K562 (cell line): ENCODE measurements around the gene AKAP12. TPM values are rescaled to one million over a fixed set of nuclear protein-coding genes. Genes with fewer than 3 reads are reported as not detected.
A peak's percentile ranks its signal among the peaks of the same experiment; 100 is the strongest.

Experiments
- ATF7 ChIP-seq: fragments of 450-650 bp; IDR thresholded peaks from 2 replicates; pipeline ENCODE4 v1.7.1; 2014; ENCODE audit warnings: mild to moderate bottlenecking, moderate library complexity
- BCOR ChIP-seq: fragments of 450-650 bp; IDR thresholded peaks from 2 replicates; pipeline ENCODE4 v1.6.1; 2016
- BDP1 ChIP-seq: IDR thresholded peaks from 3 replicates; pipeline ENCODE4 v1.6.1; 2011; ENCODE audit not compliant: insufficient read length, insufficient read depth
- CBX1 ChIP-seq: sonication (generic); IDR thresholded peaks from 2 replicates; pipeline ENCODE4 v1.6.1; 2016; ENCODE audit warnings: antibody characterized with exemption, low read depth, mild to moderate bottlenecking
- CBX8 ChIP-seq: fragments of 200-600 bp; sonication (generic); IDR thresholded peaks from 2 replicates; pipeline ENCODE4 v1.6.1; 2012; ENCODE audit warnings: borderline replicate concordance, mixed run types, low read depth, mild to moderate bottlenecking, moderate library complexity, mixed read lengths, low read length, control low read depth, inconsistent platforms; ENCODE audit not compliant: poor library complexity, severe bottlenecking; ENCODE audit errors: extremely low read depth
- CEBPG ChIP-seq, 3 experiments: fragments of 200-800 bp in 1 of 3; sonication (Bioruptor generic) in 1 of 3; sonication (generic) in 1 of 3; formaldehyde crosslinking in 1 of 3; IDR thresholded peaks in 2 of 3; conservative IDR thresholded peaks in 1 of 3; 2 replicates each; pipeline versions ENCODE4 v1.6.1 to v1.8.0; 2016 to 2022; ENCODE audit warnings: missing compliant biosample characterization in 2 of 3, missing genetic modification characterization in 2 of 3, mild to moderate bottlenecking in 1 of 3, missing genetic modification reagents in 1 of 3
- ETS1 ChIP-seq: conservative IDR thresholded peaks from 2 replicates; pipeline ENCODE4 v1.6.1; 2011; ENCODE audit warnings: low read depth, mild to moderate bottlenecking, low read length; ENCODE audit not compliant: control insufficient read depth
- ETS2 ChIP-seq: IDR thresholded peaks from 2 replicates; pipeline ENCODE4 v1.6.1; 2016; ENCODE audit warnings: borderline replicate concordance, missing genetic modification characterization, mild to moderate bottlenecking, moderate library complexity, missing compliant biosample characterization; ENCODE audit not compliant: poor library complexity, severe bottlenecking
- KDM4B ChIP-seq, 2 experiments: fragments of 450-650 bp in 1 of 2; sonication (generic) in 1 of 2; IDR thresholded peaks; 2 replicates each; pipeline ENCODE4 v1.6.1; 2016 to 2017; ENCODE audit warnings: borderline replicate concordance in 2 of 2, antibody characterized with exemption in 1 of 2, low read depth in 1 of 2, mild to moderate bottlenecking in 1 of 2
- MAFK ChIP-seq: IDR thresholded peaks from 2 replicates; pipeline ENCODE4 v1.6.1; 2011; ENCODE audit warnings: low read length, improper control_type of control experiment
- NR4A1 ChIP-seq, 2 experiments: fragments of 250-450 bp in 1 of 2; fragments of 450-650 bp in 1 of 2; sonication (Bioruptor Pico) in 1 of 2; IDR thresholded peaks; 2 replicates each; pipeline versions ENCODE4 v1.4.0 to v1.6.1; 2016 to 2020; ENCODE audit warnings: mild to moderate bottlenecking in 2 of 2, missing compliant biosample characterization in 1 of 2, missing genetic modification characterization in 1 of 2, moderate library complexity in 1 of 2
- POLR2B ChIP-seq: fragments of 450-650 bp; IDR thresholded peaks from 2 replicates; pipeline ENCODE4 v1.6.1; 2018; ENCODE audit warnings: low read depth; ENCODE audit not compliant: partially characterized antibody
- PYGO2 ChIP-seq: fragments of 450-650 bp; IDR thresholded peaks from 2 replicates; pipeline ENCODE4 v1.6.1; 2016; ENCODE audit warnings: mild to moderate bottlenecking, missing genetic modification characterization, moderate library complexity, missing compliant biosample characterization
- SMAD2 ChIP-seq: fragments of 150-350 bp; IDR thresholded peaks from 2 replicates; pipeline ENCODE4 v1.6.1; 2014; ENCODE audit warnings: low read depth, mild to moderate bottlenecking, low read length
- SP2 ChIP-seq: IDR thresholded peaks from 2 replicates; pipeline ENCODE4 v1.6.1; 2011; ENCODE audit warnings: mild to moderate bottlenecking, low read depth, low read length, moderate library complexity; ENCODE audit not compliant: poor library complexity, severe bottlenecking; ENCODE audit errors: extremely low read depth
- WHSC1 ChIP-seq: IDR thresholded peaks from one replicate; pipeline ENCODE4 v1.6.1; 2012; ENCODE audit warnings: low read length, control low read depth, inconsistent platforms
- ZC3H11A ChIP-seq: IDR thresholded peaks from 2 replicates; pipeline ENCODE4 v1.6.1; 2012; ENCODE audit warnings: low read depth, low read length, improper control_type of control experiment
- ZMIZ1 ChIP-seq, 2 experiments: fragments of 150-350 bp in 1 of 2; IDR thresholded peaks; 2 replicates each; pipeline ENCODE4 v1.6.1; 2012 to 2016; ENCODE audit warnings: low read depth in 2 of 2, low read length in 2 of 2, mild to moderate bottlenecking in 1 of 2, moderate library complexity in 1 of 2
- ZNF436 ChIP-seq: fragments of 250-450, 450-650 bp; sonication (Bioruptor Pico); formaldehyde crosslinking; IDR thresholded peaks from 2 replicates; pipeline ENCODE4 v1.7.0; 2020; ENCODE audit warnings: mild to moderate bottlenecking
- ZNF583 ChIP-seq: fragments of 250-450 bp; sonication (Bioruptor Pico); IDR thresholded peaks from 2 replicates; pipeline ENCODE4 v1.4.0; 2020
- ZNF589 ChIP-seq: fragments of 200-800 bp; sonication (Bioruptor generic); IDR thresholded peaks from 2 replicates; pipeline ENCODE4 v1.6.1; 2016; ENCODE audit warnings: low read depth, missing genetic modification characterization, missing compliant biosample characterization
- ZZZ3 ChIP-seq: fragments of 450-650 bp; IDR thresholded peaks from 2 replicates; pipeline ENCODE4 v1.6.1; 2016; ENCODE audit warnings: antibody characterized with exemption, mild to moderate bottlenecking, moderate library complexity
- polyA plus RNA-seq, 8 experiments: library from polyadenylated mRNA; depleted of rRNA in 4 of 8; stranded (reverse) in 5 of 8; unstranded in 3 of 8; fragments of >200 nt; fragmentation: Nextera tagmentation in 2 of 8; fragmentation: Illumina TruSeq in 1 of 8; extraction: Ambion mirVana in 2 of 8; extraction: Trizol in 1 of 8; gene quantifications; 2 replicates each; pipeline versions ENCODE4 v1.2.1 to v1.2.3, GENCODE V29; 2011 to 2014; ENCODE audit warnings: inconsistent platforms in 1 of 8, missing spikeins in 1 of 8
- total RNA-seq, 7 experiments: library from RNA; depleted of rRNA in 6 of 7; stranded (reverse); fragments of >200 nt in 6 of 7; fragmentation: Illumina TruSeq in 2 of 7; extraction: Trizol in 2 of 7; gene quantifications; 2 replicates each; pipeline versions ENCODE4 v1.2.1 to v1.2.3, GENCODE V29; 2011 to 2021; ENCODE audit warnings: low replicate concordance in 1 of 7

Gene AKAP12
- total and polyA plus RNA-seq, 9 of the 15 experiments (the other 6 are each of a cell fraction or from before 2014, with no cell fraction given) = 0.08 to 2.0 (median 0.62) TPM

GRCh38 chr6:151389618-151390275 is 150.0 kb downstream of the AKAP12 start (continued):
- TF ChIP-seq ETS1 (peak; percentile 82; the same call in 1 of the 2 replicates), MAFK (no peak), PYGO2 (tag) (no peak), ZNF583 (CRISPR knock-in tag) (0 out of 2 replicates have a peak, but pooled peaks have one; percentile 22), ZNF589 (CRISPR knock-in tag) (no peak; the same call in 1 of the 2 replicates), ATF7 (no peak; the same call in 1 of the 2 replicates), NR4A1 (CRISPR knock-in tag; IDR thresholded peaks at IDR 0.05) (peak; percentile 88), NR4A1 (tag; IDR thresholded peaks at IDR 0.05) (peak; percentile 57; the same call in 1 of the 2 replicates), WHSC1 (no peak), BCOR (peak; percentile 36; the same call in 1 of the 2 replicates), CBX1 (peak; percentile 74; the same call in 1 of the 2 replicates), ZZZ3 (no peak), SMAD2 (no peak), ETS2 (tag) (no peak), ZNF436 (CRISPR knock-in tag) (no peak), POLR2B (peak; percentile 91), SP2 (no peak), CEBPG (CRISPR knock-in tag; IDR thresholded peaks at IDR 0.05) (peak; percentile 0; the same call in 1 of the 2 replicates), CEBPG (tag; conservative IDR thresholded peaks at IDR 0.05 in 1 of 2, IDR thresholded peaks at IDR 0.05 in 1 of 2) (peak in 1 of 2 experiments; percentile 54; a peak in 2 of 4 replicates), CBX8 (no peak), BDP1 (no peak), ZC3H11A (no peak), KDM4B (IDR thresholded peaks at IDR 0.05; ENCODE audit: borderline replicate concordance in 2 of 2, low read depth in 1 of 2) (no peak), ZMIZ1 (IDR thresholded peaks at IDR 0.05; ENCODE audit: low read depth in 2 of 2, low read length in 2 of 2) (peak in 1 of 2 experiments; percentile 63; a peak in 1 of 4 replicates)
